Memory B cell (primary cell): ENCODE results near the gene NPIPA3.
A peak's percentile ranks its signal among the peaks of the same experiment; 100 is the strongest.
"Not testable (repeated sequence)": the region's sequence is repeated elsewhere in the genome, so short reads cannot be mapped to it uniquely, and the experiment has no call there.

Experiments used
- ATAC-seq: fragments of 150-1000 bp; cut with Tn5 transposase; 2 replicates; pipeline ENCODE4 v1.10.0; 2021; ENCODE audit warnings: low read depth, mild to moderate bottlenecking, moderate library complexity
- DNase-seq, 2 donors: peaks; one replicate each; pipeline ENCODE4 v3.0.0; 2022; ENCODE audit warnings: low spot score in 2 of 2
- H3K27ac Mint-ChIP-seq: one replicate; pipeline ENCODE4 v1.8.0; 2022; ENCODE audit warnings: mild to moderate bottlenecking, moderate library complexity, mixed read lengths
- H3K27me3 Mint-ChIP-seq: one replicate; pipeline ENCODE4 v1.8.0; 2022; ENCODE audit warnings: mixed read lengths
- H3K36me3 Mint-ChIP-seq: one replicate; pipeline ENCODE4 v1.8.0; 2022; ENCODE audit warnings: mild to moderate bottlenecking, mixed read lengths
- H3K4me1 Mint-ChIP-seq: one replicate; pipeline ENCODE4 v1.8.0; 2022; ENCODE audit warnings: mixed read lengths
- H3K4me3 Mint-ChIP-seq: one replicate; pipeline ENCODE4 v1.8.0; 2022; ENCODE audit warnings: mild to moderate bottlenecking, moderate library complexity, mixed read lengths
- H3K9me3 Mint-ChIP-seq: one replicate; pipeline ENCODE4 v1.8.0; 2022; ENCODE audit warnings: mixed read lengths

NPIPA3 gene

GRCh38 chr16:14685870-14686793, 17.1 kb upstream of the NPIPA3 start:
- DNase-seq, H3K4me3 Mint-ChIP-seq, H3K36me3 Mint-ChIP-seq, H3K4me1 Mint-ChIP-seq, H3K27me3 Mint-ChIP-seq, ATAC-seq, H3K27ac Mint-ChIP-seq, H3K9me3 Mint-ChIP-seq: not testable (repeated sequence)

DNA sequence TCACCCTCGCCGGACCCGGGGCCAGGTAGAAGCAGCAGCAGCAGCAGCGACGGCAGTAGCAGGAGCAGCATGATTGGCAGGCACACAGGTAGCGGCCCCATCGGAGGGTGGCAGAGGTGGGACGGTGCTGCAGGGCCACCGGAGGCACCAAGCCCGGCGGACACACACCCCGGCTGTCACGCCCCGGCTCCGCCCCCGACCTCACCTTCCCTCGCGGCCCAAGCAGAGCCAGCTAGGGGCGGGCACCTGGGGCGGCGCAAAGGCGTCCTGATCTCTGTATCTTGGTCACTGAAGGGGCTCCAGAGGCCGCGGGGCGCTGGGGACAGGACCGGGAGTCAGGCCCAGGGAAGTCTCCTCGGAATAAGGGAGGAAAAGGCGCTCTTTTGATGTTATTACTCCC, 9.1 kb upstream of the NPIPA3 start, which contains the start of gene PLA2G10:
Gene PLA2G10, minus strand, starts transcription at position 180 of the 400 bp plus-strand sequence. Its CDS starts 79 bp downstream, at position 101.
- H3K4me1 Mint-ChIP-seq, DNase-seq, H3K4me3 Mint-ChIP-seq, ATAC-seq, H3K27me3 Mint-ChIP-seq, H3K9me3 Mint-ChIP-seq, H3K36me3 Mint-ChIP-seq, H3K27ac Mint-ChIP-seq: not testable (repeated sequence)

DNA sequence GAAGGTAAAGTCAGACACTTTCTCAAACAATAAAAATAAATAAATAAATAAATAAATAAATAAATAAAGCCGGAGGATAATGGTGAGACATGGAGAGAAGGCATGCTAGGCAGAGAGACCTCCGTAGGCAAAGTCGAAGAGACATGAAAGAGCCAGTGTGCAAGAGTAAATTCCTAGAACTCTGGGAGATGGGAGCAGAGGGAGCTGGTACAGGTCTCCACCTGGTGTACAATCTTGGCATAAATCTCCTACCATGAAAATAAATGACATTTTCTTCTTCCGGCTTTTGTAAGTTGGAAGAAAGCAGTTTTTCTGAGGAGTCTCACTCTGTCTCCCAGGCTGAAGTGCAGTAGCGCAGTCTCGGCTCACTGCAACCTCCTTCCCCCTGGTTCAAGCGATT, 1.4 kb upstream of the NPIPA3 start:
- not testable (repeated sequence) for ATAC-seq, H3K9me3 Mint-ChIP-seq, H3K4me1 Mint-ChIP-seq, DNase-seq, H3K36me3 Mint-ChIP-seq, H3K4me3 Mint-ChIP-seq, H3K27ac Mint-ChIP-seq, H3K27me3 Mint-ChIP-seq

GRCh38 chr16:14702672-14703071, 539 bp upstream of the NPIPA3 start:
- not testable (repeated sequence) for H3K4me1 Mint-ChIP-seq, H3K36me3 Mint-ChIP-seq, H3K27ac Mint-ChIP-seq, H3K9me3 Mint-ChIP-seq, H3K4me3 Mint-ChIP-seq, ATAC-seq, DNase-seq, H3K27me3 Mint-ChIP-seq

- H3K36me3 Mint-ChIP-seq, ATAC-seq, H3K27me3 Mint-ChIP-seq, DNase-seq, H3K27ac Mint-ChIP-seq, H3K4me1 Mint-ChIP-seq, H3K4me3 Mint-ChIP-seq, H3K9me3 Mint-ChIP-seq: not testable (repeated sequence)
These were observed 30.0 kb downstream of the NPIPA3 start for GRCh38 chr16:14733233-14733632.

DNA sequence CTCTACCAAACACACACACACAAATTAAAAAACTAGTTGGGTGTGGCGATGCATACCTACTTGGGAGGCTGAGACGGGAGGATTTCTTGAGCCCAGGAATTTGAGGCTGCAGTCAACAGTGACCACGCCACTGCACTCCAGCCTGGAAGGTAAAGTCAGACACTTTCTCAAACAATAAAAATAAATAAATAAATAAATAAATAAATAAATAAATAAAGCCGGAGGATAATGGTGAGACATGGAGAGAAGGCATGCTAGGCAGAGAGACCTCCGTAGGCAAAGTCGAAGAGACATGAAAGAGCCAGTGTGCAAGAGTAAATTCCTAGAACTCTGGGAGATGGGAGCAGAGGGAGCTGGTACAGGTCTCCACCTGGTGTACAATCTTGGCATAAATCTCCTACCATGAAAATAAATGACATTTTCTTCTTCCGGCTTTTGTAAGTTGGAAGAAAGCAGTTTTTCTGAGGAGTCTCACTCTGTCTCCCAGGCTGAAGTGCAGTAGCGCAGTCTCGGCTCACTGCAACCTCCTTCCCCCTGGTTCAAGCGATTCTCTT, 37.7 kb downstream of the NPIPA3 start:
- not testable (repeated sequence) for H3K27ac Mint-ChIP-seq, H3K4me1 Mint-ChIP-seq, H3K36me3 Mint-ChIP-seq, ATAC-seq, H3K9me3 Mint-ChIP-seq, H3K27me3 Mint-ChIP-seq, H3K4me3 Mint-ChIP-seq, DNase-seq

- H3K27ac Mint-ChIP-seq, H3K4me3 Mint-ChIP-seq, H3K9me3 Mint-ChIP-seq, DNase-seq, H3K36me3 Mint-ChIP-seq, H3K4me1 Mint-ChIP-seq, H3K27me3 Mint-ChIP-seq: not testable (repeated sequence)
- ATAC-seq, result peak; percentile 2
These were observed 38.6 kb downstream of the NPIPA3 start for GRCh38 chr16:14741794-14742193.

- H3K9me3 Mint-ChIP-seq, H3K27me3 Mint-ChIP-seq, DNase-seq, H3K36me3 Mint-ChIP-seq, H3K27ac Mint-ChIP-seq, H3K4me3 Mint-ChIP-seq, H3K4me1 Mint-ChIP-seq: not testable (repeated sequence)
- ATAC-seq, result peak; percentile 99
These were observed 39.3 kb downstream of the NPIPA3 start, which contains the start of gene NPIPA2 for GRCh38 chr16:14742273-14743128. Gene NPIPA2 (plus strand): TSS chr16:14742533. CDS start chr16:14748066, 5,533 bp downstream.

DNA sequence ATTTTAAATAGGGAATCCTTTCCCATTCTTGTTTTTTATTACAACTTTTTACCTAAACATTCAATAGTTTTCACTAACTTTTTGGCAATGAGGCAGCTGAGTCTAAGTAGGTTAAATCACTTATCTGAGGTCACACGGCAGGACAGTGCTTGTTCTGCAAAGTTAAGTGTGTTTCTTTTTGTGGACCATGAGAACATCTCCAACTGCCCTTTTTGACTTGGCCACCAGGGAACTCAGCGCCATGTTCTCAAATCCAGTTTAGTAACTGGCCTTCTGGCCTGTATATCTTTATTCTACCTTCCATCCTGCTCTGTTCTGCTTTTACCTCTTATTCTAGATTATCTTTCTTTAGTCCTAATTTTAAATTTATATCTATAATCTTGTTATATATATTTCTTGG, 70.4 kb downstream of the NPIPA3 start:
- not testable (repeated sequence) for DNase-seq, H3K4me1 Mint-ChIP-seq, H3K27ac Mint-ChIP-seq, H3K9me3 Mint-ChIP-seq, H3K36me3 Mint-ChIP-seq, ATAC-seq, H3K4me3 Mint-ChIP-seq, H3K27me3 Mint-ChIP-seq

DNA sequence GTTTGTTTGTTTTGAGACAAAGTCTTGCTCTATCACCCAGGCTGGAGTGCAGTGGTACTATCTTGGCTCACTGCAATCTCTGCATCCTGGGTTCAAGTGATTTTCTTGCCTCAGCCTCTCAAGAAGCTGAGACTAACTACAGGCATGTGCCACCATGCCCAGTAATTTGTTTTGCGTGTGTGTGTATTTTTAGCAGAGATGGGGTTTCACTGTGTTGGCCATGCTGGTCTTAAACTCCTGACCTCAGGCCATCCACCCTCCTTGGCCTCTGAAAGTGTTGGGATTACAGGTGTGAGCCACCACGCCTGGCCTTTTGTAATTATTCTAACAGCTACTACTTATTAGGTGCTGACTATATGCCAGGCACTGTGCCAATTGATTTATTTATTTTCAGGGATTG, 72.4 kb downstream of the NPIPA3 start:
- ATAC-seq, H3K9me3 Mint-ChIP-seq, H3K36me3 Mint-ChIP-seq, H3K27me3 Mint-ChIP-seq, H3K4me1 Mint-ChIP-seq, DNase-seq, H3K4me3 Mint-ChIP-seq, H3K27ac Mint-ChIP-seq: not testable (repeated sequence)
